Fibroblast of the aortic adventitia (primary cell): ENCODE data around the gene CNNM2. TPM values are rescaled to one million over a fixed set of nuclear protein-coding genes. Genes with fewer than 3 reads are reported as not detected.
A peak's percentile ranks its signal among the peaks of the same experiment; 100 is the strongest.

Experiments used
- DNase-seq: peaks from one replicate; pipeline ENCODE4 v3.0.0-alpha.2; 2010; ENCODE audit warnings: low read depth
- H3K4me3 ChIP-seq: 2 replicates; pipeline ENCODE4 v1.5.1; 2011; ENCODE audit warnings: low read depth, mild to moderate bottlenecking, control low read depth, low read length, moderate library complexity
- CTCF ChIP-seq: IDR thresholded peaks from 2 replicates; pipeline ENCODE4 v1.5.1; 2011; ENCODE audit warnings: mild to moderate bottlenecking, low read length, control low read depth, inconsistent platforms; ENCODE audit not compliant: insufficient read depth
- total RNA-seq: library from RNA; depleted of rRNA; stranded (reverse); fragments of >200 nt; gene quantifications from 2 replicates; pipeline ENCODE4 v1.2.3, GENCODE V29; 2012; ENCODE audit warnings: low replicate concordance

The CNNM2 gene
- total RNA-seq, 1 donor: 6.1 TPM

GRCh38 chr10:102914781-102915180 is 3.3 kb upstream of the CNNM2 start:
- no peak for TF ChIP-seq CTCF
- H3K4me3 ChIP-seq: no peak overlapping the region
- DNase-seq: no peak

- DNase-seq: no peak
- no peak for TF ChIP-seq CTCF
- no peak overlapping the region for H3K4me3 ChIP-seq
These were observed 1.9 kb upstream of the CNNM2 start for GRCh38 chr10:102916173-102916572.

- peak; percentile 95 for TF ChIP-seq CTCF
- peak overlapping the region; percentile 71 for H3K4me3 ChIP-seq
- peak; percentile 67 for DNase-seq
These were observed 656 bp upstream of the CNNM2 start for GRCh38 chr10:102917314-102917961.

GRCh38 chr10:102918817-102919245 is 737 bp downstream of the CNNM2 start:
- no peak for DNase-seq
- H3K4me3 ChIP-seq: peak overlapping the region; percentile 94
- no peak for TF ChIP-seq CTCF

GRCh38 chr10:102919246-102919959 is 1.3 kb downstream of the CNNM2 start:
- peak overlapping the region; percentile 94 for H3K4me3 ChIP-seq
- no peak for TF ChIP-seq CTCF
- DNase-seq: peak; percentile 16

GRCh38 chr10:102919992-102920739 is 2.1 kb downstream of the CNNM2 start:
- TF ChIP-seq CTCF: no peak
- DNase-seq: peak; percentile 14
- H3K4me3 ChIP-seq: peak overlapping the region; percentile 94
